ENCODE measurements around the gene TMEM248. TPM values are rescaled to one million over a fixed set of nuclear protein-coding genes. Genes with fewer than 3 reads are reported as not detected.

TMEM248 gene
- total and polyA plus RNA-seq, 2 of the 13 experiments (the other 11 are each of a cell fraction or from before 2014, with no cell fraction given) = 54.3 to 109 TPM

DNA sequence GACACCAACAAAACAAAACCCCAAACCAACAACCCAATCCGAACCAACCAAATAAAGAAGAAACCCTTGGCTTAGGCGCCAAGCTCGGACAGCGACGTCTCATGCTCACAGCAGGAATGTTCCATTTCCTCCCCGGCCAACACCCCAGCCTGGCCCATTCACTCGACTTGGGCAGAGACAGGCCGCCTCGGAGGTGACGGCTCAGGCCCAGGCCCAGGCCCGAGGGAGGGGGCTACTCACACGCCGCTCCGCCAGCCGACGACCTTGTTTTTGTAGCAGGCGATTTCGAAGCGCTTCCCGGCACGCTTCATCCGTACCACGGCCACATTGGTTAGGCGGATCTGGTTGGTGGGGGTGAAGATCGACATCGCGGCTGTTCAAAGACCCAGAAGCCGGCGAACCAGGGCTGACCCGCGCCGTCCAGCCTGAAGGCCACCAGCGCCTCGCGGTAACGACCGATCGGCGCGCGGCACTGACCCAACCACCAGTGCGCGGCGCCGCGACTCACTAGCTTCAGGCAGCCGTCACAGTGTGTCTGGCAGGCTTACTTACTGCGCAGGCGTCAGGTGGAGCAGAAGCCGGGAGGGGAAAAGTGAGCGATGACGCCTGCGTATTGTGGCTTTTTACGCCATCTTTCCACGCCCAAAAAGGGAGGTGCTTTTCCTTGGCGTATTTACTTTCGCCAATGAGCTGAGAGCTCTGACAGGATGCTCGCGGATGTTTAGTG lies 74.2 kb downstream of the TMEM248 start, which contains the start of gene SBDS (continued):
- peak; percentile 79; the same call in 1 of the 2 replicates for TF ChIP-seq KDM5B (CRISPR knock-in tag; IDR thresholded peaks at IDR 0.05; ENCODE audit: borderline replicate concordance)
- TF ChIP-seq REPIN1 (CRISPR knock-in tag; IDR thresholded peaks at IDR 0.05; ENCODE audit: borderline replicate concordance, low read depth) = peak; percentile 53; the same call in 1 of the 2 replicates
- TF ChIP-seq ZNF589 (CRISPR knock-in tag; conservative IDR thresholded peaks at IDR 0.05) = 0 out of 2 replicates have a peak, but pooled peaks have one; percentile 30
- peak; percentile 93 for TF ChIP-seq GATAD1 (CRISPR knock-in tag; IDR thresholded peaks at IDR 0.05)
- 0 out of 2 replicates have a peak, but pooled peaks have one; percentile 31 for TF ChIP-seq HMGXB3 (CRISPR knock-in tag; IDR thresholded peaks at IDR 0.05; ENCODE audit: borderline replicate concordance)
- TF ChIP-seq JUND (CRISPR knock-in tag; IDR thresholded peaks at IDR 0.05) = peak; percentile 63
- TF ChIP-seq RBFOX2 (IDR thresholded peaks at IDR 0.05; ENCODE audit: low read depth, low read length) = peak; percentile 87
- TF ChIP-seq ZNF792 (CRISPR knock-in tag; IDR thresholded peaks at IDR 0.05) = 0 out of 2 replicates have a peak, but pooled peaks have one; percentile 35
- TF ChIP-seq, protein P1, sequence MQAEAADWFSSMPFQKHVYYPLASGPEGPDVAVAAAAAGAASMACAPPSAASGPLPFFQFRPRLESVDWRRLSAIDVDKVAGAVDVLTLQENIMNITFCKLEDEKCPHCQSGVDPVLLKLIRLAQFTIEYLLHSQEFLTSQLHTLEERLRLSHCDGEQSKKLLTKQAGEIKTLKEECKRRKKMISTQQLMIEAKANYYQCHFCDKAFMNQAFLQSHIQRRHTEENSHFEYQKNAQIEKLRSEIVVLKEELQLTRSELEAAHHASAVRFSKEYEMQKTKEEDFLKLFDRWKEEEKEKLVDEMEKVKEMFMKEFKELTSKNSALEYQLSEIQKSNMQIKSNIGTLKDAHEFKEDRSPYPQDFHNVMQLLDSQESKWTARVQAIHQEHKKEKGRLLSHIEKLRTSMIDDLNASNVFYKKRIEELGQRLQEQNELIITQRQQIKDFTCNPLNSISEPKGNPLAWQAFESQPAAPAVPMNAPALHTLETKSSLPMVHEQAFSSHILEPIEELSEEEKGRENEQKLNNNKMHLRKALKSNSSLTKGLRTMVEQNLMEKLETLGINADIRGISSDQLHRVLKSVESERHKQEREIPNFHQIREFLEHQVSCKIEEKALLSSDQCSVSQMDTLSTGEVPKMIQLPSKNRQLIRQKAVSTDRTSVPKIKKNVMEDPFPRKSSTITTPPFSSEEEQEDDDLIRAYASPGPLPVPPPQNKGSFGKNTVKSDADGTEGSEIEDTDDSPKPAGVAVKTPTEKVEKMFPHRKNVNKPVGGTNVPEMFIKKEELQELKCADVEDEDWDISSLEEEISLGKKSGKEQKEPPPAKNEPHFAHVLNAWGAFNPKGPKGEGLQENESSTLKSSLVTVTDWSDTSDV (CRISPR knock-in tag; IDR thresholded peaks at IDR 0.05) = peak; percentile 91; the same call in 1 of the 2 replicates
- TF ChIP-seq, protein P2, sequence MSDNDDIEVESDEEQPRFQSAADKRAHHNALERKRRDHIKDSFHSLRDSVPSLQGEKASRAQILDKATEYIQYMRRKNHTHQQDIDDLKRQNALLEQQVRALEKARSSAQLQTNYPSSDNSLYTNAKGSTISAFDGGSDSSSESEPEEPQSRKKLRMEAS (IDR thresholded peaks at IDR 0.05) = peak; percentile 72
- peak; percentile 89 for TF ChIP-seq TAF1 (CRISPR knock-in tag; IDR thresholded peaks at IDR 0.05)
- peak; percentile 49; the same call in 1 of the 2 replicates for TF ChIP-seq HDAC2 (CRISPR knock-in tag; IDR thresholded peaks at IDR 0.05)
- peak; percentile 46; the same call in 1 of the 2 replicates for TF ChIP-seq GMEB1 (CRISPR knock-in tag; IDR thresholded peaks at IDR 0.05; ENCODE audit: borderline replicate concordance)
- TF ChIP-seq SKI (IDR thresholded peaks at IDR 0.05; ENCODE audit: partially characterized antibody) = peak; percentile 74
- TF ChIP-seq ZNF598 (CRISPR knock-in tag; IDR thresholded peaks at IDR 0.05; ENCODE audit: borderline replicate concordance) = 0 out of 2 replicates have a peak, but pooled peaks have one; percentile 31
- 0 out of 2 replicates have a peak, but pooled peaks have one; percentile 35 for TF ChIP-seq JUN (CRISPR knock-in tag; IDR thresholded peaks at IDR 0.05)
